ENCODE results near the gene BCL7C. TPM values are rescaled to one million over a fixed set of nuclear protein-coding genes. Genes with fewer than 3 reads are reported as not detected.

BCL7C gene
- total and polyA plus RNA-seq, 2 of the 13 experiments (the other 11 are each of a cell fraction or from before 2014, with no cell fraction given), result 17.7 to 33.8 TPM

DNA sequence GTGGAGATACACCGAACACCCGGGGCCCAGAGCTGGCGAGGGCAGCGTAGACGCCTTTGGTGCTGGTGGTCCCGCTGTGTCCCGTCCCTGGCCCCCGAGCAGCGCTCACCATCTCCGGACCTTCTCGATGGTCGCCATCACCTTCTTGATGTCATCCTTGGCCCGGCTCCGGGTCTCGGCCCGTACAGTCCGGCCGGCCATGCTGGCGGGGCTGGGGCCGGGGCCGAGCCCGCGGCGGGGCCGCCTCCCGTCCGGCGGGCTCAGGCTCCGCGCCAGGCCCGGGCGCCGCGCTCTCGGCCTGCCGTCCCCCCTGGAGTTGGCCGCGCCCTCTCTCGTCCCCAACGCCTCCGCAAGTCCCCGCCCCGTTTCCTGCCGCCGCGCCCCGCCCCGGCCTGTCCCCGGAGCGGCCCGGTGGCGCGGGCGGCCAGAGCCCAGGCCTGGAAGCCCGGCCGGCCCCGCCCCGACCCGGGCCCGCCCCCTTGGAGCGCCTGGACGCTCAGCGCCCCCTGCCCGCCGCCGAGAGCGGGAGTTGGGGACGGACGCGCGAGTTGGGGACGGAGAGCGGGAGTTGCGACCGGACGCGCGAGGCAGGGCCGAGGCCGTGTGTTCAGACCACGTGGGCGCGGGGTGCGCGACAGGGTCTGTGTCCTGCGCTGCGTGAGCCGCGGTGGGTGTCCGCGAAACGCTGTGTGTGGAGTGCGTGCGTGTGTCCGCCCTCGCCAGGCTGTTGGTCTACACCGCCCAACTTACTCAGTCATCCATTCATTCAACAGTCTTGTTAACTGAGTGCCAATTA, at the start of gene BCL7C (continued):
- TF ChIP-seq ZMYM4 (CRISPR knock-in tag; IDR thresholded peaks at IDR 0.05) (peak; percentile 71), POLR2G (IDR thresholded peaks at IDR 0.05; ENCODE audit: low read depth, low read length) (peak; percentile 81), SIX1 (CRISPR knock-in tag; IDR thresholded peaks at IDR 0.05; ENCODE audit: borderline replicate concordance) (no peak), DNMT3B (CRISPR knock-in tag; conservative IDR thresholded peaks at IDR 0.05) (no peak; the same call in 1 of the 2 replicates), REPIN1 (CRISPR knock-in tag; IDR thresholded peaks at IDR 0.05; ENCODE audit: borderline replicate concordance, low read depth) (peak; percentile 98), SALL1 (CRISPR knock-in tag; IDR thresholded peaks at IDR 0.05) (peak; percentile 98), POLR2AphosphoS5 (IDR thresholded peaks at IDR 0.05; ENCODE audit: low read depth, low read length) (peak; percentile 50; the same call in 1 of the 2 replicates), ZBTB20 (CRISPR knock-in tag; IDR thresholded peaks at IDR 0.05; ENCODE audit: borderline replicate concordance, low read depth) (peak; percentile 79; the same call in 1 of the 2 replicates), MTF1 (CRISPR knock-in tag; IDR thresholded peaks at IDR 0.05) (peak; percentile 83), ZNF17 (CRISPR knock-in tag; IDR thresholded peaks at IDR 0.05) (no peak), ZNF550 (CRISPR knock-in tag; IDR thresholded peaks at IDR 0.05; ENCODE audit: borderline replicate concordance) (no peak), WIZ (CRISPR knock-in tag; IDR thresholded peaks at IDR 0.05) (peak; percentile 96), ZC3H4 (CRISPR knock-in tag; IDR thresholded peaks at IDR 0.05; ENCODE audit: borderline replicate concordance) (peak; percentile 56; the same call in 1 of the 2 replicates), ZNF567 (CRISPR knock-in tag; IDR thresholded peaks at IDR 0.05; ENCODE audit: borderline replicate concordance) (peak; percentile 85), GTF2F1 (IDR thresholded peaks at IDR 0.05; ENCODE audit: low read length) (no peak), ATF7-NPFF (CRISPR knock-in tag; IDR thresholded peaks at IDR 0.05; ENCODE audit: low read depth) (peak; percentile 97), BORCS8-MEF2B (CRISPR knock-in tag; IDR thresholded peaks at IDR 0.05) (peak; percentile 97), TCF7L2 (IDR thresholded peaks at IDR 0.05; ENCODE audit: low read depth, low read length) (no peak), RXRB (CRISPR knock-in tag; IDR thresholded peaks at IDR 0.05; ENCODE audit: borderline replicate concordance) (peak; percentile 27; the same call in 1 of the 2 replicates), ZZZ3 (CRISPR knock-in tag; IDR thresholded peaks at IDR 0.05; ENCODE audit: borderline replicate concordance) (no peak; the same call in 1 of the 2 replicates), HMG20A (CRISPR knock-in tag; IDR thresholded peaks at IDR 0.05; ENCODE audit: borderline replicate concordance) (0 out of 2 replicates have a peak, but pooled peaks have one; percentile 40), HMGA1 (CRISPR knock-in tag; conservative IDR thresholded peaks at IDR 0.05) (no peak), SNAPC2 (CRISPR knock-in tag; IDR thresholded peaks at IDR 0.05) (no peak)
- TF ChIP-seq, protein P1, sequence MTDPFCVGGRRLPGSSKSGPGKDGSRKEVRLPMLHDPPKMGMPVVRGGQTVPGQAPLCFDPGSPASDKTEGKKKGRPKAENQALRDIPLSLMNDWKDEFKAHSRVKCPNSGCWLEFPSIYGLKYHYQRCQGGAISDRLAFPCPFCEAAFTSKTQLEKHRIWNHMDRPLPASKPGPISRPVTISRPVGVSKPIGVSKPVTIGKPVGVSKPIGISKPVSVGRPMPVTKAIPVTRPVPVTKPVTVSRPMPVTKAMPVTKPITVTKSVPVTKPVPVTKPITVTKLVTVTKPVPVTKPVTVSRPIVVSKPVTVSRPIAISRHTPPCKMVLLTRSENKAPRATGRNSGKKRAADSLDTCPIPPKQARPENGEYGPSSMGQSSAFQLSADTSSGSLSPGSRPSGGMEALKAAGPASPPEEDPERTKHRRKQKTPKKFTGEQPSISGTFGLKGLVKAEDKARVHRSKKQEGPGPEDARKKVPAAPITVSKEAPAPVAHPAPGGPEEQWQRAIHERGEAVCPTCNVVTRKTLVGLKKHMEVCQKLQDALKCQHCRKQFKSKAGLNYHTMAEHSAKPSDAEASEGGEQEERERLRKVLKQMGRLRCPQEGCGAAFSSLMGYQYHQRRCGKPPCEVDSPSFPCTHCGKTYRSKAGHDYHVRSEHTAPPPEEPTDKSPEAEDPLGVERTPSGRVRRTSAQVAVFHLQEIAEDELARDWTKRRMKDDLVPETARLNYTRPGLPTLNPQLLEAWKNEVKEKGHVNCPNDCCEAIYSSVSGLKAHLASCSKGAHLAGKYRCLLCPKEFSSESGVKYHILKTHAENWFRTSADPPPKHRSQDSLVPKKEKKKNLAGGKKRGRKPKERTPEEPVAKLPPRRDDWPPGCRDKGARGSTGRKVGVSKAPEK (CRISPR knock-in tag; IDR thresholded peaks at IDR 0.05; ENCODE audit: borderline replicate concordance), result 0 out of 2 replicates have a peak, but pooled peaks have one; percentile 27
- TF ChIP-seq, protein P2, sequence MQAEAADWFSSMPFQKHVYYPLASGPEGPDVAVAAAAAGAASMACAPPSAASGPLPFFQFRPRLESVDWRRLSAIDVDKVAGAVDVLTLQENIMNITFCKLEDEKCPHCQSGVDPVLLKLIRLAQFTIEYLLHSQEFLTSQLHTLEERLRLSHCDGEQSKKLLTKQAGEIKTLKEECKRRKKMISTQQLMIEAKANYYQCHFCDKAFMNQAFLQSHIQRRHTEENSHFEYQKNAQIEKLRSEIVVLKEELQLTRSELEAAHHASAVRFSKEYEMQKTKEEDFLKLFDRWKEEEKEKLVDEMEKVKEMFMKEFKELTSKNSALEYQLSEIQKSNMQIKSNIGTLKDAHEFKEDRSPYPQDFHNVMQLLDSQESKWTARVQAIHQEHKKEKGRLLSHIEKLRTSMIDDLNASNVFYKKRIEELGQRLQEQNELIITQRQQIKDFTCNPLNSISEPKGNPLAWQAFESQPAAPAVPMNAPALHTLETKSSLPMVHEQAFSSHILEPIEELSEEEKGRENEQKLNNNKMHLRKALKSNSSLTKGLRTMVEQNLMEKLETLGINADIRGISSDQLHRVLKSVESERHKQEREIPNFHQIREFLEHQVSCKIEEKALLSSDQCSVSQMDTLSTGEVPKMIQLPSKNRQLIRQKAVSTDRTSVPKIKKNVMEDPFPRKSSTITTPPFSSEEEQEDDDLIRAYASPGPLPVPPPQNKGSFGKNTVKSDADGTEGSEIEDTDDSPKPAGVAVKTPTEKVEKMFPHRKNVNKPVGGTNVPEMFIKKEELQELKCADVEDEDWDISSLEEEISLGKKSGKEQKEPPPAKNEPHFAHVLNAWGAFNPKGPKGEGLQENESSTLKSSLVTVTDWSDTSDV (CRISPR knock-in tag; IDR thresholded peaks at IDR 0.05), result no peak; the same call in 1 of the 2 replicates

Measured in HepG2 (cell line).